ENCODE data around the gene PIP5K1A. TPM values are rescaled to one million over a fixed set of nuclear protein-coding genes. Genes with fewer than 3 reads are reported as not detected.

Gene PIP5K1A
- total and polyA plus RNA-seq, 7 donors, result 10.8 to 46.8 (median 31.7) TPM

- Histone ChIP-seq H3K4me1 (no peaks in the 10 kb centered on the region), H3K36me3 (ENCODE audit: insufficient read depth in 1 of 2, low read depth in 1 of 2) (peaks cover 10 to 100% of the 10 kb centered on the region in 2 donors), H3K4me3 (no peak overlapping the region), H3K9me3 (no peaks in the 10 kb centered on the region), H3K27ac (no peak overlapping the region), H3K27me3 (ENCODE audit: insufficient read depth in 3 of 3, low read length in 2 of 3) (no peaks in the 10 kb centered on the region)
- TF ChIP-seq CTCF (IDR thresholded peaks at IDR 0.05), result no peak
- DNase-seq, result no peak
- 68 to 88% (median 81%) methylated on average over 5 to 6 of the region's 6 CpGs for WGBS, 3 donors
- intact Hi-C loops (cut with DNase I), result no loop called here
- peak in 1 of 4 donors; percentile 6 for ATAC-seq
Measured at GRCh38 chr1:151293093-151293492, 94.7 kb downstream of the PIP5K1A start.

GRCh38 chr1:151294742-151295462 lies 96.5 kb downstream of the PIP5K1A start:
- no peak overlapping the region for H3K4me3 ChIP-seq
- H3K9me3 ChIP-seq, result no peaks in the 10 kb centered on the region
- peaks cover 23 to 100% of the 10 kb centered on the region in 2 donors for H3K36me3 ChIP-seq (ENCODE audit: insufficient read depth in 1 of 2, low read depth in 1 of 2)
- no peaks in the 10 kb centered on the region for H3K27me3 ChIP-seq (ENCODE audit: insufficient read depth in 3 of 3, low read length in 2 of 3)
- intact Hi-C loops (cut with DNase I), result no loop called here
- ATAC-seq (no peak), DNase-seq (no peak)
- H3K27ac ChIP-seq, result no peak overlapping the region
- no peaks in the 10 kb centered on the region for H3K4me1 ChIP-seq
- TF ChIP-seq CTCF (IDR thresholded peaks at IDR 0.05), result no peak
- 78 to 93% (median 88%) methylated on average over 2 of the region's 2 CpGs for WGBS, 3 donors

Other genes starting within 250 kb of the PIP5K1A start
- gene CERS2, start 223.7 kb upstream of the PIP5K1A start, total RNA-seq, result 10 to 100 TPM; 42.1 to 61.0 (median 51.1) TPM
- gene CERS2, start 223.7 kb upstream of the PIP5K1A start, polyA plus RNA-seq, result 10 to 100 TPM; 29.8 to 59.6 (median 30.5) TPM
- gene ANXA9, start 216.3 kb upstream of the PIP5K1A start, total RNA-seq, result not detected
- gene ANXA9, start 216.3 kb upstream of the PIP5K1A start, polyA plus RNA-seq, result under 1 TPM; 0.07 to 0.10 (median 0.07) TPM
- 10 to 100 TPM; 13.9 to 26.0 (median 18.5) TPM for gene MINDY1, start 191.7 kb upstream of the PIP5K1A start, total RNA-seq
- gene MINDY1, start 191.7 kb upstream of the PIP5K1A start, polyA plus RNA-seq, result 10 to 100 TPM in 1 of 3 donors, 1 to 10 TPM in 2; 4.4 to 16.2 (median 9.7) TPM
- gene PRUNE1, start 190.1 kb upstream of the PIP5K1A start, total RNA-seq, result 10 to 100 TPM; 17.5 to 30.2 (median 24.6) TPM
- 10 to 100 TPM; 12.4 to 33.8 (median 15.1) TPM for gene PRUNE1, start 190.1 kb upstream of the PIP5K1A start, polyA plus RNA-seq
- under 1 TPM; 0.06 to 0.96 (median 0.43) TPM for gene BNIPL, start 162.0 kb upstream of the PIP5K1A start, total RNA-seq
- under 1 TPM; 0.04 to 0.10 (median 0.05) TPM for gene BNIPL, start 162.0 kb upstream of the PIP5K1A start, polyA plus RNA-seq
- gene C1orf56, start 150.8 kb upstream of the PIP5K1A start, total RNA-seq, result 1 to 10 TPM; 5.1 to 8.8 (median 6.9) TPM
- 10 to 100 TPM in 1 of 3 donors, 1 to 10 TPM in 2; 1.3 to 16.9 (median 6.5) TPM for gene C1orf56, start 150.8 kb upstream of the PIP5K1A start, polyA plus RNA-seq
- 10 to 100 TPM; 26.1 to 49.8 (median 33.2) TPM for gene CDC42SE1, start 138.9 kb upstream of the PIP5K1A start, total RNA-seq
- 10 to 100 TPM; 20.1 to 46.4 (median 24.7) TPM for gene CDC42SE1, start 138.9 kb upstream of the PIP5K1A start, polyA plus RNA-seq
- gene MLLT11, start 138.2 kb upstream of the PIP5K1A start, total RNA-seq, result 10 to 100 TPM in 1 of 4 donors, 1 to 10 TPM in 3; 1.3 to 35.8 (median 4.5) TPM
- 1 to 10 TPM; 1.2 to 5.0 (median 1.3) TPM for gene MLLT11, start 138.2 kb upstream of the PIP5K1A start, polyA plus RNA-seq
- 10 to 100 TPM in 2 of 4 donors, 1 to 10 TPM in 2; 8.2 to 15.9 (median 9.7) TPM for gene GABPB2, start 127.8 kb upstream of the PIP5K1A start, total RNA-seq
- 1 to 10 TPM; 2.6 to 7.0 (median 3.6) TPM for gene GABPB2, start 127.8 kb upstream of the PIP5K1A start, polyA plus RNA-seq
- 100 to 1,000 TPM in 2 of 4 donors, 10 to 100 TPM in 2; 56.3 to 145 (median 101) TPM for gene SEMA6C, start 51.9 kb upstream of the PIP5K1A start, total RNA-seq
- gene SEMA6C, start 51.9 kb upstream of the PIP5K1A start, polyA plus RNA-seq, result 10 to 100 TPM in 2 of 3 donors, 1 to 10 TPM in 1; 8.9 to 46.3 (median 29.5) TPM
- 1 to 10 TPM in 1 of 4 donors, under 1 TPM in 3; 0.56 to 1.3 (median 0.74) TPM for gene TNFAIP8L2, start 41.9 kb upstream of the PIP5K1A start, total RNA-seq
- 1 to 10 TPM in 2 of 3 donors, under 1 TPM in 1; 0.62 to 1.1 (median 1.1) TPM for gene TNFAIP8L2, start 41.9 kb upstream of the PIP5K1A start, polyA plus RNA-seq
- gene LYSMD1, start 32.6 kb upstream of the PIP5K1A start, total RNA-seq, result 10 to 100 TPM in 3 of 4 donors, 1 to 10 TPM in 1; 6.7 to 17.5 (median 12.3) TPM
- gene LYSMD1, start 32.6 kb upstream of the PIP5K1A start, polyA plus RNA-seq, result 10 to 100 TPM in 1 of 3 donors, 1 to 10 TPM in 2; 8.4 to 18.0 (median 8.6) TPM
- gene SCNM1, start 32.4 kb upstream of the PIP5K1A start, total RNA-seq, result 10 to 100 TPM; 23.6 to 47.9 (median 39.5) TPM
- 10 to 100 TPM; 71.0 to 78.7 (median 72.3) TPM for gene SCNM1, start 32.4 kb upstream of the PIP5K1A start, polyA plus RNA-seq
- 100 to 1,000 TPM; 102 to 434 (median 407) TPM for gene TMOD4, start 22.6 kb upstream of the PIP5K1A start, total RNA-seq
- 100 to 1,000 TPM in 2 of 3 donors, 10 to 100 TPM in 1; 17.6 to 274 (median 154) TPM for gene TMOD4, start 22.6 kb upstream of the PIP5K1A start, polyA plus RNA-seq
- gene VPS72, start 8.4 kb upstream of the PIP5K1A start, total RNA-seq, result 100 to 1,000 TPM in 1 of 4 donors, 10 to 100 TPM in 3; 38.6 to 112 (median 59.8) TPM
- 100 to 1,000 TPM in 1 of 3 donors, 10 to 100 TPM in 2; 30.8 to 100 (median 70.7) TPM for gene VPS72, start 8.4 kb upstream of the PIP5K1A start, polyA plus RNA-seq
- 100 to 1,000 TPM; 208 to 313 (median 240) TPM for gene PSMD4, start 56.2 kb downstream of the PIP5K1A start, total RNA-seq
- 100 to 1,000 TPM; 298 to 486 (median 334) TPM for gene PSMD4, start 56.2 kb downstream of the PIP5K1A start, polyA plus RNA-seq
- 10 to 100 TPM; 10.6 to 14.8 (median 13.1) TPM for gene ZNF687, start 83.7 kb downstream of the PIP5K1A start, total RNA-seq
- 10 to 100 TPM in 1 of 3 donors, 1 to 10 TPM in 2; 4.6 to 13.5 (median 5.0) TPM for gene ZNF687, start 83.7 kb downstream of the PIP5K1A start, polyA plus RNA-seq
- 10 to 100 TPM; 51.9 to 96.4 (median 78.8) TPM for gene PI4KB, start 128.9 kb downstream of the PIP5K1A start, total RNA-seq
- 10 to 100 TPM; 42.6 to 66.3 (median 53.2) TPM for gene PI4KB, start 128.9 kb downstream of the PIP5K1A start, polyA plus RNA-seq
- gene RFX5, start 148.7 kb downstream of the PIP5K1A start, total RNA-seq, result 10 to 100 TPM; 16.9 to 38.7 (median 21.6) TPM
- gene RFX5, start 148.7 kb downstream of the PIP5K1A start, polyA plus RNA-seq, result 10 to 100 TPM in 1 of 3 donors, 1 to 10 TPM in 2; 4.7 to 36.3 (median 8.5) TPM
- 10 to 100 TPM; 19.7 to 89.2 (median 56.3) TPM for gene SELENBP1, start 174.2 kb downstream of the PIP5K1A start, total RNA-seq
- 10 to 100 TPM; 12.7 to 41.2 (median 26.7) TPM for gene SELENBP1, start 174.2 kb downstream of the PIP5K1A start, polyA plus RNA-seq
- gene PSMB4, start 201.0 kb downstream of the PIP5K1A start, total RNA-seq, result 100 to 1,000 TPM; 149 to 285 (median 230) TPM
- 100 to 1,000 TPM; 354 to 521 (median 465) TPM for gene PSMB4, start 201.0 kb downstream of the PIP5K1A start, polyA plus RNA-seq